HG03521 (cell line): ENCODE measurements around the gene CHIC2.

Experiments
- ATAC-seq: cut with Tn5 transposase; IDR thresholded peaks from one replicate; pipeline ENCODE4 v1.9.1; 2021; ENCODE audit warnings: mild to moderate bottlenecking, moderate library complexity; ENCODE audit not compliant: unreplicated experiment

CHIC2 gene

GRCh38 chr4:54093324-54094240 is 29.2 kb upstream of the CHIC2 start:
- ATAC-seq, result no peak

GRCh38 chr4:54092405-54093323 is 28.3 kb upstream of the CHIC2 start:
- ATAC-seq, result no peak

- peak; percentile 65 for ATAC-seq
Observed at GRCh38 chr4:54091637-54092404, 27.4 kb upstream of the CHIC2 start.

DNA sequence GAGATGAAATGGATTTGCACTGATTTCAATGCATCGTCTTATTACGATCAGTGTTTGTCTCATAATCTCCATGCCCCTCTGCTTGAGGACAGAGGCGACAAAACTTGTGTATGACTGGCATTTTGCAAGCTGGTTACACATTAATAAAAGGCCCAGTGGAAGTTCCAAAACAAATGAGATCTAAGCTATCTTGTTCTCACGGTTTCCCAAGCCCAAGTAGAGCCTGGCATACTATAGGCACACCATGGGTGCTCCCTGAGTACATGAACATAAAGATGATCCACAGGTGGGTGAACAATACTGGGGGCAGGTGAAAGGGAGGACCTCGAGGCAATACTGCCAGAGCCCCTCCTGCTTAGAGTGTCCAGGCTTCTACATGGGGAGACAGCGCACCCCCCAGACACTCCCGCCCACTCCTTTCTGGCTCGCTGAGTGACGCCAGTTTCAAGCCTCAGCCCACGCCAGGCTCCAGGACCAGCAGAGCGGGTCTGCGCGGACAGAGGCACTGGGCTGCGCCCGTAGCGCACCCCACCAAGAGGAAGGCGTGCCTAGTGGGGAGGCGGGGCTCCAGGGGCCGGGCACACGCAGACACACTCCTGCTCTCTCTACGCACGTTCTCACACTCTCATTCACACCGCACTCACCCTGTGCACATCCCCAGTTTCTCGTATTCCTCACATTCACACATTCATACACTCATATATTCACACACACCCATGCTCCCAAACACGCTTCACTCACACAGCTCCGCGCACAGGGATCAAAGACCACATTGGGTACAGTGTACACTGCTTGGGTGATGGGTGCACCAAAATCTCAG is 26.6 kb upstream of the CHIC2 start:
- peak; percentile 57 for ATAC-seq

DNA sequence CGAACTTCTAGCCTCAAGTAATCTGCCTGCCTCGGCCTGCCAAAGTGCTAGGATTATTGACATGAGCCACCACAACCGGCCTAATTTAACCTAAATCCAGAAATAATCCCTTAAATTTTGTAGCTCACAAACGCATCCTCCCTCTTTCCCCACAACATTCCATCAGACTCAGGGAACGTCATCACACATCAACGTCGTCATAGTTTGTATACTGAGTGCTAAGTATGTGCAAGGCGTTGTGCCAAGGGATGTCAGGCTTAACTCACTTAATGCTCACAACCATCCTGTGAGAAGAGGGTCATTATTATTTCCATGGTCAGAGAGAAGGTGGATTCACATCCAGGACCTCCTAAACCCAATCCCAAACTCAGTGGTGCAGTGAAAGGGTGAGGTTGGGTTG is 26.0 kb upstream of the CHIC2 start:
- ATAC-seq, result no peak

DNA sequence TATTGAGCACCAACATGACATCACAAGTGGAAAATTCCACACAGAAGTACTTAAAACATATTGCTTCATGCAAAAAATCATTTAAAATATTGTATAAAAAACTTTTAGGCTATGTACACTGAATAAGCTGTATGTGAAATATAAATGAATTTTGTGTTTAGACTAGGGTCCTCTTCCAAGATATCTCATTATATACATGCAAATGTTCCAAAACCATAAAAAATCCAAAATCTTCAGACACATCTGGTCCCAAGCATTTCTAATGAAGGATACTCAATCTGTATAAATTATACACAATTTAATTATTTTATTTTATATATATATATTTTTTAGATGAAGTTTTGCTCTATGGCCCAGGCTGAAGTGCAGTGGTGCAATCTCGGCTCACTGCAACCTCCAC is 25.5 kb upstream of the CHIC2 start:
- no peak for ATAC-seq

GRCh38 chr4:54085284-54085683 is 20.9 kb upstream of the CHIC2 start:
- ATAC-seq, result no peak

GRCh38 chr4:54082168-54082567 is 17.8 kb upstream of the CHIC2 start:
- ATAC-seq, result no peak

- no peak for ATAC-seq
Observed at GRCh38 chr4:54077812-54078211, 13.4 kb upstream of the CHIC2 start.

- ATAC-seq, result no peak
Observed at GRCh38 chr4:54076673-54077072, 12.3 kb upstream of the CHIC2 start.

GRCh38 chr4:54074381-54074780 is 10.0 kb upstream of the CHIC2 start:
- no peak for ATAC-seq

GRCh38 chr4:54073271-54073880 is 9.0 kb upstream of the CHIC2 start:
- ATAC-seq, result no peak

GRCh38 chr4:54067166-54067565 is 2.8 kb upstream of the CHIC2 start:
- no peak for ATAC-seq

GRCh38 chr4:54066718-54067129 is 2.3 kb upstream of the CHIC2 start:
- no peak for ATAC-seq

- ATAC-seq, result no peak
Observed at GRCh38 chr4:54066088-54066415, 1.6 kb upstream of the CHIC2 start.

DNA sequence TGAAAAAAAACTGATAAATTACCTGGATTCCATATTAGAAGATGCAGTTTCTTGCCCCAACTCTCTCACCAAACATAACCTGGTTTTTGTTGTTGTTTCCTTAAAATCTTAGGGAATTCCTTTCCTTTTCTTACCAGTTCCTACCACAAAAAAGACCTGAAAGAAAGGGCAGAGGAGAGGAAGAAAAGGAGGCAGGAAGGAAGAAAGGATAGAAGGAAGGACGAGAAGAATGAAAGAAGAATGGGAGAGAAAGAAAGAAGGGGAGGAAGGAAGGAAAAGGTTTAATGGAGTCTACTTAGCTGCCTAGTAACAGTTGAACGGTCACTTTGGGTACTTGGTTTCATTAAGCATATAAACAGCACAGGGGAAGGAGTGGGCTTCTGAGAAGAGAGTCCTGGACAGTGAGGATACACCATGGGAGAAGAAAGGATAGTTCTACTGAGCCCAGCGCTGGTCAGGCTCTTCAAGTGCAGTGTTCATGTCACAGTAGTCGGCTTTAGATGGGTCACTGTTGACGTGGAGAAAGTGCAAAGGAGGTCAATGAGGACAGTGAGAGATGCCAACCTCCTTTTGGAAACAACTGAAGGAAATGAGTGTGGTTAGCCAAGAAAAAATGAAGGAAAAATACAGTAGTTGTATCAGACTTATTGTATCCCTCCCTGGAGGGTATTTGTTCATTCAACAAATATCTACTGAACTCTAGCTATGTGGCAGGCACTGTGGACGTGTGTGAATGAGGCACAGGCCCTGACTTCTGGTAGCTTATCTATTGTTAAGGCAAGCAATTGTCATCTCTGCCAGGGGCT is 1.1 kb upstream of the CHIC2 start:
- ATAC-seq, result no peak

GRCh38 chr4:54063737-54064316 is 578 bp downstream of the CHIC2 start:
- peak; percentile 20 for ATAC-seq

GRCh38 chr4:54063229-54063628 is 1.2 kb downstream of the CHIC2 start:
- ATAC-seq, result no peak

DNA sequence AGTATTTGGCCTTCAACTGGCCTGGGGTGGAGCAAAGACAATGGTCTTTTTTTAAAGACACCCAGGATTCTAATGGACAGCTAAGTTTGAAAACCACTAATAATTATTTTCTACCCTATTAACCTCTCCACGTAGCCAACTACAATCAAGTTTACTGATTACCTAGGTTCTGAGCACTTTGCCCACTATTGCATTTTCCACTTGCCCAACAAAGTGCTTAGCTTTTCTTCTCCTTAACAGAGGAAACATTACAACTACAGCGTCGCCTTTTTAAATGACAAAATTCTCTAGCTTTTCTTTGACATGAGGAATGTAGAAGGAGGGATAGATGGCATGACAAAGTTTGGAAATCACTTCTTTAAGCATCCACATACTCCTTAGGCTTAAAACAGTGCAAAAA is 2.0 kb downstream of the CHIC2 start:
- no peak for ATAC-seq
